Midbrain (tissue), 1 donor: Measurements from ENCODE around the gene TMOD4.

Source experiments
- DNase-seq: peaks from one replicate; lab custom pipeline; 2025; lab: John Stamatoyannopoulos, UW

The TMOD4 gene

DNA sequence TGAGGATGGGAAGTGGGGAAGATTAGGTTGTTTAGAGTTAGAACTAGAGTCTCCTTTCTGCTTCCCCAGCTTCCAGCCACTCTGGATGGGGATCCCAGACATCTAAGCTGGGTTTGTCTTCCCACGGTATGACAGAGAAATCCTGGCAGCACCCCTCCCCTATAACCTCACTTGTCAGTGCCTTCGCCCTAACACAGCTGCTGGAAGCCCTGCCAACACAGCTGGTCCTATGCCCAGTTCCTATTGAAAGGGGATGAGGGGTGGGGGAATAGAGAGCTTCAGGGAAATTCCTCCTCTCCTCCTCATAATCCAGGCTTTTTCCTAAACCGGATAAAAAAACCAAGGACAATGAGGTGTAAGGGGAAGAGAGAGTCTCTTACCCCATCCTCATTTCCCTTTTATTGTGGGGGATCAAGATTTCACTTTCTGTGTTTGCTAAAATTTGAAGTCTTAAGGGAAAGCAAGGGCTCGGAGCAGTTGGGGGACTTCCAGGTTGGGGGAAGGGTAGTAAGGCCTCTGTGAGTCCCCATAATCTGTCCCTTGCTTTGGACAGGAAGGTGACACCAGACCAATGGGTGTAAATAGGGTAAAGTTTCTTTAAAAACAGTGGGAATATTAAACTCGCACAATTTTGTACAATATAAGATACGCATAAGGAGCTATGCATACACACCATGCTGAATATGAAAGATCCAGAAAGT, 590 bp downstream of the TMOD4 start:
- peak; percentile 84 for DNase-seq

DNA sequence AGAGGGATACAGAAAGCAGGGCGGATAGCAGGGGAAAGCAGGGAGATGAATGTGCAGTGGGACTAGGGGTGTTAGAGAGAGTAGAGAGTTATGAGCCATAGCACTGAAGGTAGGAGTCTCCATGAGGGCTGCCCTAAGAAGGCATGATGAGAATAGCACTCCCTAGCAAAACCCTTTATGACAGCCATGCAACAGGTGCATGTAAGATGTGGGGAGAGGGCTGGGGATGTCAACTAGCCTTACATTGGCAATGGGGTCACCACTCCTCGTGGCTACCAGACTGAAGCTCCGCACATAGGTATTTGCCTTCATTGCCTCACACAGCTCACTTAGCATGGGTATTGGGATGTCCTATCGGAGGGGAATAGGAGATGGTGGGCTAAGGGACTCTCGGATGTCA, 4.6 kb downstream of the TMOD4 start:
- DNase-seq = no peak

DNA sequence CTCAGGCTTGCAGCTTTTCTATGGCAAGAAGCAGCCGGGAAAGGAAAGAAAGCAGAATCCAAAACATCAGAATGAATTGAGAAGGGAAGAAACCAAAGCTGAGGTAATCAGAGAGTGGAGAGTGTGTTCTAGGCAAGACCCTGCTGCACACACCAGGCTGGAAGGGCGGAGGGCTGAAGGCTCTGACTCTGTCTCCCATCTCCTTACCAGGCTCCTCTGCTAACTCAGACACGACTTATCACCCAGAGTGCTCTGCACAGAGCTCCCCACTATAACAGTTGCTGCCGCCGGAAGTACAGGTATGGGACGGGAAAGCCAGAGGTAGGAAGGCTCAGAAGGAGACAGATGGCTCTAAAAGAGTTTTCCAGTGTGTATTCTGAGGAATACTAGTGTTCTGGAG, 8.7 kb downstream of the TMOD4 start:
- DNase-seq = no peak

DNA sequence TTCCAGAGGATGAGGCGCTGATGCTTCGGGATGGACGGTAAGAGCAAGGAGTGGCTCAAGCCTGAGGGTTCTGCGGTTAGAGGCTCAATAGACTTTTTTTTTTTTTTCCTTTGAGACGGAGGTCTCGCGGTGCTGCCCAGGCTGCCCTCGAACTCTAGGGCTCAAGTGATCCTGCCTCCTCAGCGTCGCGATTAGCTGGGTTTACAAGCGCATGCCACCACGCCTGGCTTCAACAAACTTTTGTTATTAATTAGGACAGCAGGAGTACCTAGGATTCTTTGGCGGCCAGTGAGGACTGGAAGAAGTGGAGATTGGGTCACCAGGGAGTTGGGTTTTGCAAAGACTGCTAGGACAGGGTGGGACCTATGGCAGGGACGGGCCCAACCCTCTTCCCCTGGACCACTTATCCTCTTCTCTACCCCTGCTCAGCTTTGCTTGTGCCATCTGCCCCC, 9.2 kb downstream of the TMOD4 start:
- DNase-seq = no peak

DNA sequence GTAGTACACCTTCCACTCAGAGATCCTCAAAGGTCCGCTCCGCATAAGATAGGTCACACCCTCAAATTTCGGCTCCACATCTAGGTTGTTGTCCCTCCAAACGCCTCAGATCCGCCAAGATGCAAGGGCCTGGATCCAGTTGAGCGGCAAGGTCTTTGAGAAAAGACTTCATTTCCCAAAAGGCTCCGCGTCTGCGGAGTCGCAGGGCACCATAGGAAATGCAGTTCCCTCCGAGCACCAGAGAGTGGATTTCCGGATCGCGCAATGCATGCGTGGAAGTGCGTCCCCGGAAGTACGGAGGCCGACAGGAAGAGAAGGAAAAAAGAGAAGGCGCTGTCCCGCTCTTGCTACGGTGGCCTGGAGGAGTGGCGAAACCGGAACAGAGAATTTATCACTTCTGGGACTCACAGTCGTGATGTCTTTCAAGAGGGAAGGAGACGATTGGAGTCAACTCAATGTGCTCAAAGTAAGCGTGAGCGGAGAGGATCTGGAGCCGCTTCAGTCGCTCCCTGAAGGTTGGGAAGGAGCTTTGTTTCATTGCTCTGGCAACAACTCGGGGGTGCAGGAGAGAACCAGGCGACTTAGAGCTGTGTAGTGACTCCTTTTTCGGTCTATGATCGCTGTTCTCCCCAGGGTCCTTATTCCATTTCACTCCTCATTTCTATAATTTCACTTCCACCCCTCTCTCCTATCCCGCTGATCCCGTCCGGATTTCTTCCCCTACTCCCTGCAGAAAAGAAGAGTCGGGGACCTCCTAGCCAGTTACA, 9.9 kb downstream of the TMOD4 start, which contains the start of the genes LYSMD1 and SCNM1:
Gene LYSMD1, minus strand, starts transcription at position 165 of the 767 bp plus-strand sequence. CDS start 644 bp downstream, outside the sequence.
Gene SCNM1, plus strand, starts transcription at position 407 of the 767 bp plus-strand sequence. Its CDS starts 9 bp downstream, at position 416.
- peak; percentile 98 for DNase-seq

DNA sequence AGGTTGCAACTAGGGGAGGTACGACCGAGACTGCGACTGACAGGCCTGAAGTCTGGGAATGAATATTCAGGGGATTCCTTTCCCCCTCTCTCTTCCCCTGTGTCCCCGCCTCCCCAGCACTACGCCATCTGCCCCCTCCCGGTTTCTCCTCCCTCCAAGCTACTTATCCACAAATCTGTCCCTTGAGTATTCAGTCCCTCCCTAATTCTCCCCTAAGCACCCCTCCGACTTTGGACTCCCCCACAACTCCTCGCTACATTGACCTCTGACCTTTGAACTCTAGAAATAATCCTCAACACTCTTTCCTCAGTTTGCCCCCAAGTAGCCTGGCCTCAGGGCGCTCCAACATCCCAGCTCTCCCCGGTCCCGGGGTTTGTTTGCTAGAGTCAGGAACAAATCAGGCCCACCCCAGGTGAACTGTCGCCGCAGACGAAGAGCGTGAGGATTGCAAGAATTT, 10.5 kb downstream of the TMOD4 start:
- peak; percentile 71 for DNase-seq

DNA sequence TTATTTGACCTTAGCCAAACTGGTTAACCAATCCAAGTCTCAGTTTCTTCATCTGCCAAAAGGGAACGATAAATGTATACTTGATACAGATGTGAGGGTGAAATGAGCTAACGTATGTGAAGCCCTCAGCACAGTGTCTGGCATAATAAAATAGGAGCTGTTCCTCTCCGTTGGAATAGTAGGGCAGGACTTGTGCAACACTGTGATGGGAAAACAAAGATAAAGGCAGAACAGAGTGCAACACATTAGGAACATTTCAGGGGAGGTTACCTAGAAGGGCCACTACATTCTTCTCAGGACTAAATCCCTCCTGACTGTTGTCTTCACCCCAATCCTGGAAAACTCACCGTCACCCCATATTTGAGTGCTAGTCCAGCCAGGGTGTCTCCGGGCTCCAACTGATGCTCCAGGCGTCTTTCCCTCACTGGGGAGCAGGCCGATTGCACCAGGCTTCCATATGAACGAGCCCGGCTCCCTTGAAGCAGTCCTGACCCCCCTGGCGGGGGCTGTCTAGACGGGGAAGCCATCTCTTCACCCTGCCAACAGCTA, 11.0 kb downstream of the TMOD4 start:
- DNase-seq = peak; percentile 62

DNA sequence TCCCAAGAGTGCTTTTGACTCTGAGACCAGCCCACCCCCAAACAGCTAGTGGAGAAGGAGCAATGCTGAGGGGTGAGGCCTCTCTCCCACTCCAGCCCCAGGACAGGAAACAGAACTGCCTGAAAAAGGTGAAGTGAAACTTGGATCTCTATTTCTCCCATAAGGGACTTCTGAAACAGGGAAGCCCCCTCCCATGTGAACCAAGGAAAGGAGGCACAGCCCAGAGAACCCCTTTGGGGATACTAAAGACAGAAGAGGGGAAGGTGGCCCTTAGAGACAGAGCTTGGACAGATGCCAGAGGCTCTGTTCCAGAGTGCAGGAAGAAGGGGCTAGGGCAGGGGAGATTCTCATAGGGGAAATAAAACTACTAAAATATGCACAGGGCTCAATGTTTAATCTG, 16.4 kb downstream of the TMOD4 start:
- no peak for DNase-seq

DNA sequence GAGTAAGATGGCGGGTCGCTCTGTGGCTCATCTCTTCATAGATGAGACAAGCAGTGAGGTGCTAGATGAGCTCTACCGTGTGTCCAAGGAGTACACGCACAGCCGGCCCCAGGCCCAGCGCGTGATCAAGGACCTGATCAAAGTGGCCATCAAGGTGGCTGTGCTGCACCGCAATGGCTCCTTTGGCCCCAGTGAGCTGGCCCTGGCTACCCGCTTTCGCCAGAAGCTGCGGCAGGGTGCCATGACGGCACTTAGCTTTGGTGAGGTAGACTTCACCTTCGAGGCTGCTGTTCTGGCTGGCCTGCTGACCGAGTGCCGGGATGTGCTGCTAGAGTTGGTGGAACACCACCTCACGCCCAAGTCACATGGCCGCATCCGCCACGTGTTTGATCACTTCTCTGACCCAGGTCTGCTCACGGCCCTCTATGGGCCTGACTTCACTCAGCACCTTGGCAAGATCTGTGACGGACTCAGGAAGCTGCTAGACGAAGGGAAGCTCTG, 17.0 kb downstream of the TMOD4 start:
- no peak for DNase-seq

DNA sequence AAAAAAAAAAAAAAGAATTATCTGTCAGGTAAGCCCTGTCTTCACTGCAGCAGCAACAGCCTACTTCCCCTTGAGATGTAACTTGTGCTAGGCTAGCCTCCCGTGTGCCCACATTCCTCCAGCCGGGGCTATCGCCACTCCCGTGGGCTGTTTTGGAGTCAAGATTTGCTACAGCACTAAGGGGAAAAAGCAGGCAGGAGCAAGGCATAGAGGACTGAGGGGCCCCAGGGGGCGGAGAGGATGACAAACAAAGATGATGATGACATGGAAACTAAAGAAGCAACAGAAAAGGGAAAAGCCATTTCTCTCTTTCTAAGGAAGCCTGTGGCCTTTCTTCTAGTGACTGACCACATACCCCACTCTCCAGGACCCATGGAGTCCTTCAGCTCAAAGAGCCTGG, 17.5 kb downstream of the TMOD4 start:
- DNase-seq = no peak

DNA sequence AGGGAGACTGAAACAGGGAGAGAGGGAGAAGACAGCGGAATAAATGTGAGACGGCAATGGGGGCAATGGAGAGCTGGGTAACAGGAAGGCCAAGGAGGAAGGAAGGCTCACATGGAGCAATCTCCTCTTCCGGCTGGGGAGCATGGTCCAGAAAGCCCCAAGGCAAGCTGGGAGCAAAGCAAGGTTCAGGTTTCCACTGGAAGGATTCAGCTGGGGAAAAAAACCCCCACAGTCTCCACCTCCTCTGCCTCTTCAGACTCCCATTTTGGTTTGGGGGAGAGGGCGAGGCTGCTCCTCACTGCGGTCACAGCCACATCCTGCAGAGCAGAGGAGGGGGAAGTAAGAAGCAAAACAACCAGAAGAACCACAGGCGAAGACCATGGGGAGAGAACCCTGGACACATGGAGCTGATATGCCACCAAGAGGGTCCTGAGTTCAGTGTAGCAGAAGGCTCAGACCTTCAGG, 18.7 kb downstream of the TMOD4 start:
- no peak for DNase-seq

DNA sequence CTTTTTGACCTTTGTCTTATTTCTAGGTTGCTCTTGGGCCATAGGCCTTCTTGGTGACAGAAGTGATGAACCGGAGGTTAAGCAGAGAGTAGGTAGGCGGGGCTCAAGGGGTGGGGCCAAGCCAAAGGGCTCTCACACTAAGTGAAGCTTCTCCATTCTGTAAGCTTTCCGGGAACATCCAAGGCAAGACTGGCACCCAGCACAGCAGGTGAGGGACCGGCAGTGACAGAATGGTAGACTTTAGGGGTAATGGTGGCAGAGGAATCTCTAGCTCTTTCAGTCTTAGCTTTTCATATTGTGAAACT, 19.3 kb downstream of the TMOD4 start, which contains the start of gene TNFAIP8L2:
Gene TNFAIP8L2, plus strand, starts transcription at position 135 of the 305 bp plus-strand sequence. CDS start 2,049 bp downstream, outside the sequence.
- DNase-seq = peak; percentile 11

DNA sequence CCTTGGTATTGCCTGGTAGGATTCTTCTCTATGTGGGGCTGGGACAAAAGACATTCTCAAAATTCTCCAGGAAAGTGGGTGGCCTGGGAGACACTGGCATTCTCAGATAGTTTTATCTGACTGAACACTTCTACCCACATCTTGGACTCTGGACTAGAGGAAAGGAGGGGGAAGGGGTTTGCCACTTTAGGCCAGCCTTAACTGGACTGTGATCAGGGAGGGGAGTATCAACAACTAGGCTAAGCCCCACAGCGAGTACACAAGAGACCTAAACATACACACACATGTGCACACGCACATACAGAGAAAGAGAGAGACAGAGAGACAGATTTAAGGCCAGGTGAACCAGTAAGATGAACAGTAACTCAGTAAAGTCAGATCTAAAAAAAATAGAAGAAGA, 28.1 kb downstream of the TMOD4 start:
- DNase-seq = no peak

DNA sequence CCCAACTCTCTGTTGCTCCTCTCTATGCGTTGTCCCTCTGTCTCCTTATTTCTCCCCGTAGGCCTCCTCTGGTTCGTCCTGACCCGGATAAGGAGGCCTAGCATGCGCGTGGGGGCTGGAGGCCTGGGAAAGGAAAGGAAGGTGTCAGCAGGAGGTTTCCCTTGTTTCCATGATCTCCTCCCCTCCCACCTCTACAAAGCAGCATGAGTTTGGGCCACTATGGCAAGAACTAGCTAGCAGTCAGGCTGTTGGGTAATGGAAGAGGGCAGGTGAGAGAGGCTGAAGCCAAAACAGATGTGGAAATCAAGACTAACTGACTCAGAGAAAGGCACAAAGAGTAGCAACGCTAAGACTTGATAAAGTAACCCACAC, 28.7 kb downstream of the TMOD4 start:
- DNase-seq = no peak

DNA sequence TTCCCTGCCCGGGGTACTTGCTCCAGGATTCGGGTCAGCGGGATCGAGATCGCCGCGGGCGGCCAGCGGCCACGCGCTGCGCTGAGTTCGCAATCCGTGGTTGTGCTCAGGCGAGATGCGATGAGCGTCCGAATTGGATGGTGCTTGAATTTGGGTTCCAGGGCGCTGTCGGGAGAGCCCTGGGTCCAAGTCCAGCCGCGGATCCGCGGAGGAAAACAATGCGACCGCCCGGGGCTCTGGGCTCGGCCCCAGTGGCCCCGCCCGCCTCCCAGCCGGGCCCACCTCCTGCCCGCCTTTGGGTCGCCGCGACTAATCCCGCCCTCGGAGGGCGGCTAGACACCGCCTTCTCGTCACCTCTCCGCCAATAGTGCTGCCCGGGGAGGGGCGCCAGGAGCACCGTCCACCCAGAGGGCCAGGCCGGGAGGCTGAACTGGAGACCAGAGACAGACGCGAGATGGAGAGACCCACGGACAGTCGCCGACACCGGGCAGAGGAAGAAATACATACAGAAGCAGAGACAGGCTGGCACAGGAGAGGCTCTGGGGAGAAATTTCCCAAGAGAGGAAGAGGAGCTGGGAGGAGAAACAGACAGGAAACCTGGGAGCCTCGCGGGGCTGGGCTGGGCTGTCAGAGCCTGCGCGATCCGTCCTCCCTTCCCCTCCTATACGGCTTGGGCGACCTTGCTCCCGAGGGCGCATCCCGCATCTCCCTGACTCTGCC, 29.2 kb downstream of the TMOD4 start, which contains the start of gene SEMA6C:
Gene SEMA6C, minus strand, starts transcription at position 220 of the 720 bp plus-strand sequence. CDS start 4,010 bp downstream, outside the sequence.
- DNase-seq = peak; percentile 97

DNA sequence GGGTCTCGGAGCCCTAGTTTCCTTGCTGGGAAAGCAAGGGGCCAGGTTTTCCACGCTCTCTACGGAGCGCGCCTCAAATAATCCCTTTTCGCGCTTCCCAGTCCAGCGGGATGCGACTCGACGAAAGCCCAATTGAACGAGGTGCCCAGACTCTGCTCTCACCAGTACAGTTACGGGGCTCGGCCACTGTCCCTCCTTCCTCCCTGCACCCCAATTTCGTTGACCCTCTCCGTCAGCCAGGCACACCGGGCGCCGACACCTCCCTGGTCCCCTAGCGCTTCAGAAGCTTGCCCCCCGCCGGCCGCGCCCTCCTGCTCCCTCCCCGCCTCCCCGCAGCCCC, 29.7 kb downstream of the TMOD4 start:
- no peak for DNase-seq

DNA sequence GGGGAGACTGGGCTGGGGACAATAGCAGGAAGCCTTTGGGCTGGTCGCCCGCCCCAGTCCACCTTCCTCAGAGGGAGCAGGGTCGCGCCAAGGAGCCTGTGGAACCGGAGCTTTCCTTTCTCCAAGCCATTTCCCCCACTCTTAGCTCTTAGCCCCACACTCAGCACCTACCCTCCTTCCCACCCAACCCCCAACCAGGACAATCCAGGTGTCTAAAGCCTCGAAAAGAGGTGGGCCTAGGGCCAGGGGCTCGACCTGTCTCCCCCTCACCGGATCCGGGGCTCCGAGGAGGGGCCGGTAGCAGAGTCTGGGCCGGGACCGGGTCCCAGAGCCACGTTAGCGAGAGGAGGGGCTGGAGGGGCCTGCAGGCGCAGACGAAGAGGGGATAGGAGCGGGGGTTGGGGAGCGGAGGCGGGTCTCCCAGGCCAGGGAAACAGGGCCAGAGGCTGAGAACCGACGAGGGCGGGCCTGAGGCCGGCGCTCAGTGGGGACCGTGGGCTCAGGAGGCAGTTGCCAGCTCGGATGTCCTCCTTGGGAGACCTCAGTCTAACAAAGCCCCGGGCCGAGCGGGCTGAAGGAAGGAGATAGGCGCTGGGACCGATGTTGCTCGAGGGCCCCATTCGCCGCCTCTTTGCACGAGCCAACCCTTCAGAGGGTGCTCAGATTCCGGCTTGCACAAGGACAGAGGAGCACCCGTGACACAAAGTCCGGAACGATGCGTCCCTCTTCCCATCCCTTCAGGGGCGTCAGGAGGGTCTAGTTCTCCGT, 30.3 kb downstream of the TMOD4 start:
- no peak for DNase-seq

DNA sequence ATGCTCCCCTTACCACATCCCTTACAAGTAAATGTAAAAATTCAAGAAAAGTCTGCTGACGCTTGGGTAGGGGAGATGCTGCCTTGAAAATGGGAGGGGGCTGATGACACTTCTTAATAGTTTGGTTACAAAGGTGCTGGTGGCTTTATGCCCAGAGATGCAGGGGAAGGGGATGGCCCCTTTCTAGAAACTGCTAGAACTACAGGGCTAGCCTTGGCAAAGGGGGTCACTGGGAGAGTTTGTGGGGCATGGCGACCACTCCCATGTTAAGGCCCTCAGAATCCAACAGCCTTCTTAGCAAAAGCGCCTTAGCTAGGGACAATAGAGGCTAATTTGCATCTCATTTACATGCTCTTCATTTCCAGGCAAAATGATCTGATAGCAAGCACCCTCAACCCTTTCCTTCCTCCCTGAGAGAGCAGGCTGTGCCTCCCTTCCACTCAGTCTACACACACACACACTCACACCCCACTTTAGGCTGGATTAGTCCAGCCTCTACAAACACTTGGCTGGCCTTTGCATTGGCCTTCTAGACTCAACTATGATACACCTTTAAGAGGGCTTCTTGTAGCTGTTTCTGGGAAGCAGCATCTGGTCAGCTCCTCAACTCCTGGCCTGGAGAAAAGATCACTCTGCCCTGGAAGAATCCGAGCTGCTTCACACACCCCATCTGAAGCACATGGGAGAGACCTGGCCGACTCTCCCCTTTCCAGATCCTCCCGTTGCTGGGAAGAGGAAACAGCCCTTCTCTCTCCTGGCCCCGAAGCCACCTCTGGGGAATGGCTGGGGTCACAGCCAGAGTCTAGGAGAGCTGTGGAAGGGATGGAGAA, 31.1 kb downstream of the TMOD4 start:
- DNase-seq = no peak

DNA sequence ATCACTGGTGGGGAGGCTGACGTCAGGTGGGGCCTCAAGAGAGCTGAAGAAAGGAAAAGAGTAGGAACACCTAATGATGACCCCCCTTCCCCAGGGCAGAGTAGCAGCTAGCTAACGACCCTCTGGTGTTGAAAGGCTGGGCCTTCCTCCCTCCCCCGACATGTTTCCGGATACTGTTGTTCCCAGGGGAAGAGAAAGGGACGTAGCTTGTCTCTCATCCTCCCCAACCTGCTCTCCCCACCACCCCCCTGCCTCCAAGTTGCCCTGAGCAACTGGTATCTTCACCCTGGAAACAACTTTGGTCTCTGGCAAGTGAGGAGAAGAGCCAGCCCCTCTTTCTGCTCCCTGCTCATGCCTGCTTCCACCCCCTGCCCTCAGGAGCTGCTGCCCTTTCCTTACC, 31.8 kb downstream of the TMOD4 start:
- no peak for DNase-seq

DNA sequence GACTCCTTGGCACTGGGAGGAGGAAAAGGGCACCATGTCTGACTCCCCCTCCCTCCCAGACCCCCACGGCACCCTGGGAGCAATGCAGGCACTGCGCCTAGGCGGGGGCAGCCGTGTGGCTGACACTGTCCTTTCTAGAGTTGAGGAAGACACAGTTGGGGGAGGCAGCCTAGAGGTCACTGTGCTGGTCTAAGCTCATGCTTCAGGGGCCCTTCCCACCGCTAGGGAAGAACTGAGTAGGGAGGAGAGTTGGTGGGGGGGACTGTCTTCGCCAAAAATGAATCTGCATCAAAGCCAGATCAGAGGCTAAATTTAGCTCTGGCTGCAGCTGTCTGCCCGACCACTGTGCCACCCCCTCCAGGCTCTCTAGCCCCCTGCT, 32.7 kb downstream of the TMOD4 start:
- DNase-seq = no peak
